NCI-H2227 treated with DMSO at 0.1 percent for 48 hours (cell line): Measurements from ENCODE around the gene COL4A1.
"Not testable (repeated sequence)": the region's sequence is repeated elsewhere in the genome, so short reads cannot be mapped to it uniquely, and the experiment has no call there.

Experiments used
- DNase-seq: peaks from one replicate; lab custom pipeline; 2025; lab: John Stamatoyannopoulos, UW

COL4A1 gene

DNA sequence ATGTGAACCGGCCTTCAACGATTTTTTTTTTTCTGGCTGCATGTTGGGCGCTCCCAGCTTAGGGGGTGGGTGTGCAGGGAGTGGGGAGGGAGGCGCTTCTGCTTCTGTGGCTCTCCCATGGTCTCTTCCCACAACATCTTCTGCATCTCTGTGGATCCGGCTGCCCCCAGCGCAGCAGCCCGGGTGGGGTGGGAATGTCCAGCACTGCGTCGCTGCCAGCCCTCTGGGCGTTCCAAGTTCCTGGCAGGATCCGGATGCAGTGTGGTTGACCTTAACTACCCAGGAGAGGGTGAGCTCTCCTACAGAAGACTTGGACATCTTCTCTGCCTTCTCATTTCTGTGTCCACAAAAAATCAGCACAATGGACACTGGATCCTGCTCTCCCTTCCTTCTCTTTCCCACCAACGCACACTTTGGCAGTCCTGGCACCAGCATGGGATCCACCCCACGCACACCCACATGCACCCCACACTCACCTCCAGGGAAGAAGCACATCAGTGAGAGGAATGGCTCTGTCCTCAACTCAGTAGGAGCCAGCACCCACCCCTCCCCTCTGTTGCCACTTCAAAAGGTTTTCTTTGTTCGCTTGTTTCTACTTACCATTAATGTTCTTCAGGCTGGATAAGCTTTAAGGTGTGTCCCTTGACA, 177.3 kb downstream of the COL4A1 start:
- DNase-seq: no peak

DNA sequence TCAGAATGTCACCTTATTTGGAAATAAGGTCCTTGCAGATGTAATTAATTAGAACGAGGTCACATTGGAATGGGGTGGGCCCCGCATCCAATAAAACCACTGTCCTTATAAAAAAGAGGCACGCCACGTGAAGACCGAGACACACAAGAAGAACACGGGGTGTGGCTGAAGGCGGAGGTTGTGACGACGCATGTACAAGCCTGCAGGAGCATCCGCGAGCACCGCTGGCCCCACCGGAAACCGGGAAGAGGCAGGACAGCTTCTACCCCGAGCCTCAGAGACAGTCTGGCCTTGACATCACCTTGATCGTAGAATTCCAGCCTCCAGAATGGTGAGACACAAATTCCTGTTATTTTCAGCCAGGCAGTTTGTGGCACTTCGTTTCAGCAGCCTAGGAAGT, 177.9 kb downstream of the COL4A1 start:
- DNase-seq: no peak

DNA sequence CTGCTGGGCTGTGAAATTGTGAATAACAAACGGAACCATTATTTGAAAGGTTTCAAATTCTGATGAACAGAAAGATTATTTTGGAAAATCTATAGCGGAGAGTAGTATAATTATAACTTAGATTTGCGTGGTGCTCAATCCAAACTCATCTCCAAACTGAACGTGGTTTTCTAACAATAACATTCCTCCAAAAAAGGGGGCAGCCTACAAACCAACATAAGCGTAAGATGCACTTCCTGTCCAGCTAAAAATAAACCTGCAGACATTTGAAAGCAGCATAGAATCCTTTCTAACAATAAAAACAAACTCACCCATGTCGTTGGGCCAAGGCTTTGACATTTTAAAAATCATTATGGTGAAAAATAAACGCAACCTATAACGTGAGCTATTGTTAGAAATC, 178.4 kb downstream of the COL4A1 start:
- DNase-seq: no peak

DNA sequence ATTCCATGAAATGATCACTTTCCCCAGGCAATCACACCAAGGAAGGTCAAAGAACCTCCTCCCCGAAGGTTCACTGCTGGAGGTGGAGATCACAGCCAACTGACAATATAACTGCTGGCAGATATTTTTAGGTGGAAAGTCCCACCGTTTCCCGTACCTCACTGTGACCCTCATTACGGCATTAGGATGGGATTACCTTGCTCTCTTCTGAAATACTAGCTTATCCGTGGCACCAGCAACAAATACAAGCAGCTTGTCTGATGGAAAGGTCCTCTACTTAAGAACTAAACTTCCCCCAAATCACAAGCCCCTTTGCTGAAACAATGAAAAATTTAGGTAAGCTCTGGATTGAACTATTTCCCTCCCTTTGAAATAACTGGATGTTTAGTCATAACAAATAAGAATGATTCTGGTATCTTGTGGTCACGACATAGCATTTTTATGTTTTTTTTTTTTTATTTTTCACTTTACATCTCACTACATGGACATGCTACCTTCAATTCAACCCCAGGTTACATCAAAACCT, 178.9 kb downstream of the COL4A1 start:
- DNase-seq: no peak

DNA sequence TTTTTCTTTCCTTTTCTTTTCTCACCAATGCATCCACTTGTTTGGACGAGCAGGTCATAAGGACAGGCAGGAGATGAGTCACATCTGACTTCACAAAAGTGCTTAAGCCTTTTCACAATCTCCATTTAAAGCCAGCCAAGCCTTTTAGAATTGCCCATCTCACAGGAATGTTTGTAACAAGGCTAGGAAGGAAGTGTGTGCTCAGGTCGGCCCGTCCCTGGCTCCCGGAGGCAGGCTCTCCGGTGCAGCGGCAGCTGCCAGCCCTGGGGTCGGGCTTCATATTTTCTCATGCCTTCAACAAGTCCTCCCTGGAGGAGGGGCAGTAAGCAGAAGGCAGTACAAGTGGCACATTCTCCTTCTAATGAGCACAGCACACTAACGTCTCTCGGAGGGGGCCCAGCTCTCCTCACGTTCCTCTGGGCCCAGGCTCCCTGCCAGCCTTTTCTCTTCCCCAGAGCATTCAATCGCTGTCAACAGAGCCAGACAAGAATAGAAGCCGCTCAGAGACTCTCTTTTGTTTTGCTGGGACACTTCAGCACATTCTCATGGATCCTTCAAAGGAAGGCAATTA, 180.5 kb downstream of the COL4A1 start:
- DNase-seq: no peak

DNA sequence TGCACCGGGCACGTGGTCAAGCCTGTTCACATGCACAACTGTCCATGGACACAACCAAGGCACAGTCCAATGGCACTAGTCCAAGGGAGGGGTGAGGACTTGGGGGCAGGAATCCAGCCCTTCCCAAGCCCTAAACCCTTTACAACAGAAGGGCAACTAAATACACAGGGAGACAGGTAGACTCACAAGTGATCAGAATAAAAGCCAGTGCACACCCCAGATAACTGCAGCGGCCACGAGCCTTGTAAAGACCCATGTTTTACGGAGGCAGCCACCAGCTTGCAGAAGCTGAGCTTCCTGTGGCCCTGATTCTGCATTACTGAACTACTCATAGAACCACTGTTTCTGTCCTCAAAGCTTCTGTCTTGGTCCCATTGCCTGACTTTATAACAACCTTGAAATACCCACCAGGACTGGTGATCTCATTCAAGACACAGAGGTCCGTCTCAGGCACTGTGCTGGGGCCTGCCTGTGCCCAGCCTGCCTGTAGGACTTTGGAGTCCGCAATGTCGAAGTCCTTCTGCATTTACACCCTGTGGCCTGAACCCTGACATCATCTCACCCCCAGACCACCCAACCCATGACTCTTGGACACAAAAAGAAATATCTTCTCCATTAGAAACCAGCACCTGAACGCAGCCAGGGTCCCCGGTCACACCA, 181.2 kb downstream of the COL4A1 start:
- no peak for DNase-seq

DNA sequence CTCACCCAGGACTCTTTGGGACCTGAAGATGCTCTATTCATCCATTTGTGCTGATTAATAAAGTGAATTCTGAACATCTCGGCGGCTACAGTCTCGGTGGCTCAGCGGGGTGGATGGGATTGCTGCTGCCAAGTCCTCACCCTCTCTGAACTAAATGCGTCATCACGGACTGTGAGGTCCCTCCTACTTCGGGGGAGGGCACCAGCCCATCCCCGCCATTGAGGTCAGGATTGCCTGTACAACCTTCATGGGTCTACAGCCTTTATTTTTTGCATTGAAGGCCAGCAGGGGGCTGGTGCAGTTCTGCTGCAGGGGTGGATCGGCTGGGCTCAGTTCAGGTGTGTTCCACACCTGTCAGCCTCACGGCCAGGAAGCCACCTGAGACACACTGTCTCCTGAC, 181.8 kb downstream of the COL4A1 start:
- no peak for DNase-seq

DNA sequence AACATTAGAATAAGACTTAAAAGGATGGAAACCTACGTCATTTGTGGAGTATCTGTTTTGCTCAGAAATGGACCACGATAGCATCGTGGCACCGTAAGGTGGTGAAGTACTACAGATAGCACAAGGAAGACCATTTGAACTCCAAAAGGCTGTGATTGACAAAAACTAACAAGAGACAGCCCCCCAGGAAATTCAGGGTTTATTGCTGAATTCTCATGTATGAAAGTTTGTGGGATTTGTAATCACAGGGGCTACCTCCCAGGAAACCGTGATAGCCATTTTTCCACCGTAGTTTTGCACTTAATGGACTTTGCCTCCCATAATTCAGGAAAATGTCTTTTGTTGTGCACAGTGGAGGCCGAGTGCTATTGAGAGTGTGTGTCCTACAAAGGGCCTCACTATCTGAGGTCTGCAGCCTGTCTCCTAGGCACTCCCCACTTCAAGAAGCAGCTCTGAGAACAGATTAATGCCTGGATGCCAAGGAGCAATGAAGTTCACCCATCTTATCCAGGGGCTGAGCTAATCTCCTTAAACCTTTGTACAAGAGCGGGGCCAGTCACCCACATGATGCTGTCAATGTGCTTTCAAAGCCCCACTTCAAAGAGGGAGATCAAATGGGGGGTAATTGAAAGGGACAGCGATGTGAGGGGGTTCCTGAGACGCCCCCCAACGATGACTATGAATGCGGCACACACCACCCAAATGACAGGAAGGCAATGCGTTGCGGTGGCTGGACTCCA, 182.6 kb downstream of the COL4A1 start:
- no peak for DNase-seq

DNA sequence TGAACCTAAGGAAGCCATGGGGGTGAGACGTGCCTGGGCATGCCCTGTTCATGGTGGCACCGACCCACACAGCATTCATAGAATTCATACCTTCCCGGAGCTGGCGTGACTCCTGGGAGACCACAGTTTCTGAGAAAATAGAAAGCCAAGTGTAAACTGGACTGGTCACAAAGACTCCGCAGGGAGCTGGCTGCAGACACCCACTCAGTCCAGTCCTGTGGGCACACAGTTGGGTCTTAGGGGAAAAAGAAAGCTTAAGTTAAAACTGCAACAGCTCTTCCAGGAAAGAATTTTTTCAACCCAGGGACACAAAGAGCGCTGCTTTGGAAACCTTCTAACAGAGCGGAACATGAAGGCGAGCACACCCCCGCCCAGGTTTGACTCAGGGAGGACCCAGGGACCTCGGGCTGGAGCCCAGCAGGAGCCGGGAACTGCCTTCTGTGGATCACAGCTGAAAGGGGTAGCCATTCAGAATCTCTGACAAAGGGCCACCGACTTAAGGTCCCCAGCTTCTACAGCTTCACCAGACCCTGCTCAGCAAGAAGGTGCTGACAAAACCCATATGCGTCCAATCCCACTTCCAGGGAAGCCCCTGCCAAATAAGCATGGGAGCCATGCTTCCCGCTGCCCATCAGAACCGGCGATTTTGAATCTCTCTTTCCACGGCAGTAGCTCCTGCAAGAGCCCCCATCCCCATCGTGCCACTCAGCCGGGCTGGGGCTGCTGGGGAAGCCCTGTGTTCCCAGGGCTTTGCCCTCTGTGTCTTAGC, 183.7 kb downstream of the COL4A1 start:
- DNase-seq: no peak

DNA sequence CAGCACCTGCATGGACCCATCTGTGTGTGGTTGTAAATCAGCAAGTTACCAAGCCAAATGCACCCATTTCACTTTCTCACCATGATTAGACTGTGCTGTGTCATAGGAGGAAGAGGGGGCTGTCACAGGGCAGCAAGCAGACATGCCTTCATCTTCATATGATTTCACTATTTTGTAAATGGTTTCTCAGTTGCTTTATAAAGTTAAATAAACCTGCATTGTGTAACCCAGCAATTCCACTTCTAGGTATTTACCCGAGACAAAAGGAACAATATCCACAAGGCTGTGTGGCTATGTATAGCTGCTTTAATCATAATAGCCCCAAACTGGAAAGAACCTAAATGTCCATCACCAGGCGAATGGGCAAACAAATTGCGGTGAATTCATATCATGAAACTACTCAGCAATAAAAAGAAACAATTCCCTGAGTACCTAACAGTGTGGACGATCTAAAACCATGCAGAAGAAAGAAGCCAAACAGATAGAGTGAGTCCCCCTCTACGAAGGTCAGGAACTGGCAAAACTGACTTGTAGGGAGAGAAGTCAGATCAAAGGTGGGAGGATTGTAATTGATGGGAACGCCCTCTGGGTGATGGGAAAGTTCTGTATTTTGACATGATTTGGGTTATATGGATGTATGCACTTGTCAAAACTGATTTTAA, 185.4 kb downstream of the COL4A1 start:
- no peak for DNase-seq

DNA sequence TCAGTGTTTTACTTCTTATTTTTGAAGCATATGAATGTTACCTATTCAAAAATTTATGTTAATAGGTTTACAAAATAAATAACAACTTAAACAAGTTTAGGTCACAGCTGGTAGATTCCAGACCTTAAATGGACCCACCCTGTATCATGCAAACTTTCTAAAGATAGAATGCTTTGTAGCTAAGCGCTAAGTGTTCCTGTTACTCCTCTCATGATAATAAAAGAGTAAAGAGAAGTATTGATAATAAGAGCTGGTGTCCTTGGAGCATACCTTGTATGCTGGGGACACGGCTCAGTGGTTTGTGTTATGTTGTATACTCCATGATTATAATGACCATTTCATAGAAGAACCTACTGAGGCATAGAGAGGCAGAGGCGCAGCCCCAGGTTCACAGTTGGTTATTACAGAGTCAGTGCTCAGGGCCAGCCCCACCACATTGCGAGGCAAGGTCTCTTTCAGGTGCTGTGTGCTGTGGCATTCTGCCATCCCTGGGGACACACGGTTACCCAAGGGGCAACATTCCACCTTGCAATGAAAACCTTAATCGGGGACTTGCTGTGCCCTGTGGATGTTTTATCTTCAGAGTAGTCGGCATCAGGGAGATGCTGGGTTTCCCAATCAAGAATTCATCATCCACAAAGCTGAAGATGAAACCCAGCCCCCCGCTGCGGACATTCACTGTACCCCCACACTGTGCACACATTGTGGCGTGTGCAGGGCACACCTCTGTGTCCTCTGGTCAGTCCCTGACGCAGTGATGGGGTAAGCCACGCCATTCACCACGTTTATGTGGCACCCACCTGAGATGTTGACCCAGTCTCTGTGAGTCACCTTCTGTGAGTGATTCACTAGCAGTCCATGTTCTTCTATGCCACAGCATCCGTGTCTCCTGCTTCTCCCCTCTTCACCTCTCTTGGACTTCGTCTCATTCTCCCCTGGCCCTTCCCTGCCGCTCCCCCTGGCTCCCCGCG, 186.7 kb downstream of the COL4A1 start:
- no peak for DNase-seq

DNA sequence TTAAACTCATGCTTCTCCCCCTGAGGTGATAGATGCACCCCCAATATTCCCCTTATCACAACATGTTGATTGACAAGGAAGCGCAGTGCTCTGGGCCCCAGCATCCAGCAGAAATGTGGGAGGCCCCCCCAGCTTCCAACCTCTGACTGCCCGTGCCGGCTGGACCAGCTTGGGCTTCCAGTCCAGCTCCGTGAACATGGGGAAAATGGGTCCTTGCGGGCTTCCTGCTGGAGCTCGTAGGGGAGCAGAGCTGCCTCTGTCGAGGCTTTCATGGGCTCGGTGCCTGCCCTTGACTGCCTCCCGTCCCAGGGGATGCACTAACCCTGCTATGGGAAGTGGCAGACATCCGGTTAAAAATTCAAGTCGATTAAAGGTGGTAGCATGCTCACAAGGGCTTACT, 188.9 kb downstream of the COL4A1 start:
- DNase-seq: no peak

DNA sequence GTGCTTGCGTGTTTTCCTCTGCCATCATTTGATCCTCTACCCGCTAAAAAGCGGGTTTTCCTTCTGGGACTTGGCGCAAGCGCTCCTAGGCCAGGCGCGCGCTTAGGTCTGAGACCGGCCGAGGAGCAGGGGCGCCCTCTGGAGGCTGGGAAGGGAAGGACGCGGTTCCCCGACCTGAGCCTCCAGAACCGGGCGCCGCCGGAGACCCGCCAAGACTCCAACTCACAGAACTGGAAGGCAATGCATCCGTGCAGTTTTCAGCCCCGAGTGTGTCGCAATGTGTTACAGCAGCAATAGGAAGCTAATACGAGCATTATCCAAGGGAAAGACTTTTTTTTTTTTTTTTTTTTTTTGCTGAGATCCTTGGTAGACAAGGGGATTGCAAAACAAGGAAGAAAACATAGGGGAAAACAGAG, 190.9 kb downstream of the COL4A1 start:
- no peak for DNase-seq

DNA sequence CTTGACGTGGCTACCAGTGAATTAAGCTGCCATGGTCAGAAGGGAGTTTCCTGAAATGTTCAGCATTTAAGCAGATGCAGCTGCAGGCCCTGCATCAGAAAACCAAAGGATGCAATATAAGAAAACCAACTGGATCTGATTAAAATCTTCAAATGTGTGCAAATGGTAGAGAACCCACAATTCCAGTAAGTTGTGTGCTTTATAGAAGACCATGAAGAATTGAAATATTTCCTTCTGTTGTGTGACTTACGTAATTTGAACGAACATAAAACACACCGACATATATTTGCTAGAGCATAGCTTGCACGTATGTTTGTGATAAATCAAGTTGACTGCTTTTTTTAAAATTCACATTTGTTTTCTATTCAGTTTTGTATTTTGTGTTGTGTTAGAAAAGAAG, 191.4 kb downstream of the COL4A1 start:
- no peak for DNase-seq

DNA sequence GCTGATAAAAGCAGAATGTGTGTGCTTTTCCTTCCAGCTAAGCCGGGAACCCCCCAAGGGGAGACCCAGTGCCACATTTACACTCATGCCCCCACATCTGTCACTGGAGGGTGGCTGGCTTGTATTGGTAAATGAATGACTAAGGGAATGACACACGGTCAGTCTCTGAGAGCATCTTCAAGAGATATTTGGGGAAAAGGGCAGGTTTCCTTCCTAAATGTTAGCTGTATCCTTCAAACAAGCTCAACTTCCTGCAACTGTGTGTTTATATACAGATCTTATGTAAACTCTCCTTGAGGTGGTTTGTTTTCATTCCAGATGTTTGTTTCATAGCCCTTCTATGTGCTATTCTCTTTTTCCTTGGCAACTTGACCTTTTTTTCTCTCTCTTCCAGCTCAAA, 192.6 kb downstream of the COL4A1 start:
- DNase-seq: no peak

DNA sequence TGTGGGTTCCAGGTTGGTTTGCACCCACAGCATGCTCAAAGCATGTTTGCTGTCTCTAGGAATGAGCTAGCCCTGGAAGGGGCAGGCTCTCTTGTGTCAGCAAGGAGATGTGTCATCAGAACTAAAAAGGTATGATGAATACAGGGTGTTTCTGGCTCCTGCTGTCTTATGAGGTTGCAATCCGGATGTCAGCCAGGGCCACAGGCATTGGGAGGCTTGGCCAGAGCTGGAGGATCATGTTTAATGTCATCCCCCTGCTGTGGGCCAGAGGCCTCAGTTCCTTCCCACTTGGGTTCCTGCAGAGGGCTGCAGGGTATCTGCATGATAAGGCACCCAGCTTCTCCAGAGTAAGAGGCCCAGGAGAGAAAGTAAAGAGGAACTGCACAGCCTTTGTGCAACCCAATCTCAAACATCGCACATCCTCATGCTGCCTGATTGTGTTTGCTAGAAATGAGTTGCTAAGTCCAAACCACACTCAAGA, 193.6 kb downstream of the COL4A1 start:
- no peak for DNase-seq

DNA sequence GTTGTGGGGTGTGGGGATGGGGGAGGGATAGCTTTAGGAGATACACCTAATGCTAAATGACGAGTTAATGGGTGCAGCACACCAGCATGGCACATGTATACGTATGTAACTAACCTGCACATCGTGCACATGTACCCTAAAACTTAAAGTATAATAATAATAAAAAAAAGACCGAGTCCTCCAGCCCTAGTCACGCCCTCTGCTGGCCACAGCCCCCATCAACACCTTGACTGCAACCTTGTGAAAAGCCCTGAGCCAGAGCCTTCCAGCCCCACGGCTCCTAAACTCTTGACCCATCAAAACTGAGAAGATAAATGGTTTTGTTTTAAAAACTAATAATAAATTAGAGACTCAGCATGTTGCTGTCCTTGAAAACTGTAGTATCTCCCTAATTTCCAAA, 194.6 kb downstream of the COL4A1 start:
- not testable (repeated sequence) for DNase-seq

DNA sequence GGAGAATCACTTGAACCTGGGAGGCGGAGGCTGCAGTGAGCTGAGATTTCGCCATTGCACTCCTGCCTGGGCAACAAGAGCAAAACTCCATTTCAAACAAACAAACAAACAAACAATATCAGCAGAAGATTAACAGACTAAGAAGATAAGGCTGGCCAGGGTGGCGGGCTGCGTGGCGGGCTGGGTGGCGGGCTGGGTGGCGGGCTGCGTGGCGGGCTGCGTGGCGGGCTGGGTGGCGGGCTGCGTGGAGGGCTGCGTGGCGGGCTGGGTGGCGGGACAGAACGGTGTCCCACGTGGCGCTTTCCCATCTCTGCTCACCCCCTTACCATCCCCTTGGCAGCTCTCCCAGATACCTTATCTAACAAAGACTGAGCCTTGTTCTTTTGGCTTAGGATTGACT, 196.2 kb downstream of the COL4A1 start:
- DNase-seq: no peak

DNA sequence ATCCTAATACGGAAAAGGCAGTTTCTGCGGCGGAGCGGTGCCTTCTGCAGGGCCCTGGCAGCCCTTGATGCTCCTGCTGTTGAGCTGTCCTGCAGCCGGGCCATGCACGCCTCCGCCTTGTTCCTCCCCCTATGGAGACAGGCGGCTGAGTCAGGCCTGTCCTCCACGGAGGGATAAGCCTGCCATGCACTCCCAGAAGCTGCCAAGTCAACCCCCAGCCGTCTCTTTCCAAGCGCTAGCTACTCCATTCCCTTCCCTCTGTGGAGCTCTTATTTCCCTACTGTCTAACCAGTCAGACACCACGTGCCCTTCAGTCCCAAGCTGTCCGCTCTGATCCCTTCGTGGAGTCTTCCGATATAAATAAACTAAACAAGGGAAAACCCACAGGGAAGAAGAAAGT, 197.0 kb downstream of the COL4A1 start:
- no peak for DNase-seq

DNA sequence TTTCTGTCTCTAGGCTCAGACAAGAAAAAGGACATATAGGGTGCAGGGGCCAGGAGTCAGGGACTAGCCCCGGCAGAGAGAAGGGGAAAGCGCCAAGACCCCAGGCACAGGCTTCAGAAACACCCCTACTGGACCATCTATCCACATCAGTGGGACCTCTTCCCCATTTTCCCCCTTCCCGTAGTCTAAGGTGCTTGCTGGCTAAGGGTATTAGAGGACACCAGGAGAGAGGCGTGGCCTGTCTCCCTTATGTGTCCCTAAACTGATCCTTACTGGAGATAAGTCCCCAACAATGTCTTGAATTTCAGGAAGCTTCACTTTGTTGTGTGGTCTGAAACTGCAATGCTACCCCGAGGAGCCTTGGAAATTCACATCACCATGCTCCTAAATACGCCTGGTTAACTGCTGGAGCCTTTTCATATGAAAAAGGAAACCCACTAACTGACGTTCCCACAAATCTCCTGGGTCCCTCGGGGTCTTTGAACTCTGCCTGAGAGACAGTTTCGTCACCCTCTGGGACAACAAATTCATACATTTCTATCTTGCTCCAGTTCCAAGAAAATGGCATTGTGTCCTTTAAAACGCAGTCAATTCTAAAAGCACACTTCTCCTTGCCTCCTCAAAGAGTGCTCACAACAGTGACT, 197.7 kb downstream of the COL4A1 start:
- DNase-seq: no peak
